Measurements from ENCODE around the gene NLRP1.

The NLRP1 gene

DNA sequence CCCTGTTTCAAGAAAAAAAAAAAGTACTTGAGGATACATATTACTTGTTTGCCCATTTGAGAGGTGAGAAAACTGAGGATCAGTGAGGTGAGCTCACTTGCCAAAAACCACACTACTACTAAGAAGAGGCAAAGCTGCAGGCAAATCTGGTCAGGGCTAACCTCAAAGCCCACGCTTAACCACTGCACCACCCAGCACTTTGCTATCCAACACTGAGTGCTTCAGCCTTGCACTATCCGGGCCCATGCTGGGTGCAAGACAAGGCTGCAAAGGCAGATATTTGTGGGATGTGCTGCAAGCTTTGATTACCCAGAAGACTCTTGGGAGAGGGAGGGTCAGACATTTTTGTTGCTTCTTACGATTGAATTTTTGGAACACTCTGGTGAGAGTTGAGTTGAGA is 23.6 kb upstream of the NLRP1 start:
- Histone ChIP-seq H3K4me3 (ENCODE audit: low read length) (no peak overlapping the region), H3K9me3 (ENCODE audit: low read length) (no peaks in the 10 kb centered on the region), H3K4me1 (ENCODE audit: insufficient read depth, low read length) (no peaks in the 10 kb centered on the region), H3K27me3 (ENCODE audit: insufficient read depth, low read length) (no peaks in the 10 kb centered on the region), H2AFZ (ENCODE audit: low read depth, low read length) (no peak overlapping the region), H3K36me3 (ENCODE audit: insufficient read depth, low read length) (no peaks in the 10 kb centered on the region)

DNA sequence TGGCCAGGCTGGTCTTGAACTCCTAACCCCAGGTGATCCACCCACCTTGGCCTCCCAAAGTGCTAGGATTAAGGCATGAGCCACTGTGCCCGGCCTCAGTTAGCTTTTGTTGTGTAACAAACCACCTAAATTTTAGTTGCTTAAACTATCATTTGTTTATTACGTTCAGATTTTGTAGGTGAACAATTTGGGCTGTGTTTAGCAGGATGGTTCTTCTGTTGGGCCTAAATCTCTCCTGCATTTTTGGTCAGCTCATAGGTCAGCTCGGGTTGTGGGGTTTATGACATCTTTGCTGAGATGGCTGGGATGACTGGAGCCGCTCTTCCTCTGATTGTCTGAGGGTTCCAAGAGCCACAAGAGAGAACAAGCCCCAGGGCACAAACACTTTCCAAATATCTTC is 21.1 kb upstream of the NLRP1 start:
- no peaks in the 10 kb centered on the region for H3K9me3 ChIP-seq (ENCODE audit: low read length)
- no peak overlapping the region for H2AFZ ChIP-seq (ENCODE audit: low read depth, low read length)
- H3K4me3 ChIP-seq (ENCODE audit: low read length): no peak overlapping the region
- H3K4me1 ChIP-seq (ENCODE audit: insufficient read depth, low read length): no peaks in the 10 kb centered on the region
- H3K36me3 ChIP-seq (ENCODE audit: insufficient read depth, low read length): no peaks in the 10 kb centered on the region
- no peaks in the 10 kb centered on the region for H3K27me3 ChIP-seq (ENCODE audit: insufficient read depth, low read length)

DNA sequence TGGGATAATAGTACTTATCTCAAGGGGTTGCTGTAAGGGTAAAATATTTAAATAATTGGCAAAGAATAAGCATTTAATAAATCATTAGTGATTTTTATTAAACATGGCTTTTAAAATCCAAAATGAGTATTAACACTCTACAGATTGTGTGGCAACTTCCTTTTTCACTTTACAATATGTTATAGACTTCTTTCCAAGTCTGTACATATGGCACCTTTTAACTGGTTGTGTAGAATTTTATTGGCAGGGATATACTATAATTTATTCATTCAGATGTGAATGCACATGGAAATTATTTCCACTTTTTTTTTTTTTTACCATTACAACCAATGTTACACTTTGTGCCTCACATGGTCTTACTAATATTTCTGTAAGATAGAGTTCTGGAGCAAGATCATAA is 15.7 kb upstream of the NLRP1 start:
- H3K36me3 ChIP-seq (ENCODE audit: insufficient read depth, low read length): no peaks in the 10 kb centered on the region
- H3K4me1 ChIP-seq (ENCODE audit: insufficient read depth, low read length): no peaks in the 10 kb centered on the region
- H3K27me3 ChIP-seq (ENCODE audit: insufficient read depth, low read length): peaks cover 6% of the 10 kb centered on the region
- no peak overlapping the region for H3K4me3 ChIP-seq (ENCODE audit: low read length)
- no peaks in the 10 kb centered on the region for H3K9me3 ChIP-seq (ENCODE audit: low read length)
- H2AFZ ChIP-seq (ENCODE audit: low read depth, low read length): no peak overlapping the region

DNA sequence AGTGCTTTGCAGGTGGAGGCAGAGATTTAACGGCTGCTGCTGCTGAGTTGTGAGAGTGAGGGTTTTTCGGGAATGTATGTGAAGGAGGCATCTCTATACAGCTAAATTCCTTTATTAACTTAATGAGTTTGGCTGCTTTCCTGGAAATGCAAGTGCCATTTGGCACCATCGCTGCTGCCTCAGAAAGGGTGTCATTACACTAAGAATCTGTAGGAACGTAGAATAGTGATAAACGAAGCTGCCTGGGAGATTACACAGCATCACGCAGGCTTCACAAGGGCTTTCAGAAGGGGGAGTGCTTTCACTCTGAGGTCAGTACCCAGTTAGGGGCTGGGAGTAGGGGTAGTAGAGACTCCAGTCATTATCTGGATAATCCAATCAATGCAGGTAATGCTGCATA is 14.1 kb upstream of the NLRP1 start:
- no peak overlapping the region for H2AFZ ChIP-seq (ENCODE audit: low read depth, low read length)
- no peaks in the 10 kb centered on the region for H3K36me3 ChIP-seq (ENCODE audit: insufficient read depth, low read length)
- H3K4me1 ChIP-seq (ENCODE audit: insufficient read depth, low read length): no peaks in the 10 kb centered on the region
- peaks cover 8% of the 10 kb centered on the region for H3K27me3 ChIP-seq (ENCODE audit: insufficient read depth, low read length)
- no peak overlapping the region for H3K4me3 ChIP-seq (ENCODE audit: low read length)
- no peaks in the 10 kb centered on the region for H3K9me3 ChIP-seq (ENCODE audit: low read length)

DNA sequence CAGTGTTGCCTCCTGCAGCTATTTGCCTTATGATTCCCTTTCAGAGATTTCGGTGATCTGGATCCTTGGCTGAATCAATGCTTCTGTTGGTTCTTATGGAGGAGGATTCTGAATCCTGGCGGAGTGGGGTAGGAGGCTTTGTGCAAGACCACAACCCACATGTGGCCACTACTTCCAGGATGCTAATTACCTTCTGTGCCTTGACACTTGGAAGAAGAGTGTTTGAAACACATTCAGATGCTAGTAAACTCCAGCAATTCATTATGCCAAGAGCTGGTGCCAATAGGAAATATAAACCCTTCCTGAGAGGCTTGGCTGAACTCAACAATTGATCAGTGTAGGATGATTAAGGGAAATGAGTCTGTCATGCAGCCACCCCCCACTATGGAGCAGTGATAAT is 12.1 kb upstream of the NLRP1 start:
- no peak overlapping the region for H3K4me3 ChIP-seq (ENCODE audit: low read length)
- H3K36me3 ChIP-seq (ENCODE audit: insufficient read depth, low read length): no peaks in the 10 kb centered on the region
- peaks cover 8% of the 10 kb centered on the region for H3K27me3 ChIP-seq (ENCODE audit: insufficient read depth, low read length)
- no peaks in the 10 kb centered on the region for H3K4me1 ChIP-seq (ENCODE audit: insufficient read depth, low read length)
- H2AFZ ChIP-seq (ENCODE audit: low read depth, low read length): no peak overlapping the region
- H3K9me3 ChIP-seq (ENCODE audit: low read length): no peaks in the 10 kb centered on the region

DNA sequence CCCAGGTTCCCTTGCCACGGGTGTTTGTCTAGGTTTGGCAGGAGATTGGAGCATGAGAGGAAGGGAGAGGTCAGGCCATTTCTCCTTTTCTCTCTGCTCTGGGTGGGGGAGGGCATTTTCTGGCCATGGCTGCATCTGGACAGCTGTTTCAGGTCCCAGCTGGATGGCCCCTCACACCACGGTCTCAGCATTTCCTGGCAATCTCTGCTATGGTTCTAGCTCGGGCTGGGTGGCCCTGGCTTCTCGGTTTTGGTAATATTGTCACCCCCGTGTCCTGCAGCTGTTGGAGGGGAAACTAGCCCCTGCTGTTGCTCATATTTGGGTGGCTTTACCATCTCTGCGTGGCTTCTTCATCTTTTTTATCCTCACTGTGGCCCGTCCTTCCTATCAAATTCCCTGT is 11.5 kb upstream of the NLRP1 start:
- Histone ChIP-seq H3K27me3 (ENCODE audit: insufficient read depth, low read length) (peaks cover 8% of the 10 kb centered on the region), H3K4me3 (ENCODE audit: low read length) (no peak overlapping the region), H2AFZ (ENCODE audit: low read depth, low read length) (no peak overlapping the region), H3K9me3 (ENCODE audit: low read length) (no peaks in the 10 kb centered on the region), H3K4me1 (ENCODE audit: insufficient read depth, low read length) (no peaks in the 10 kb centered on the region), H3K36me3 (ENCODE audit: insufficient read depth, low read length) (no peaks in the 10 kb centered on the region)

DNA sequence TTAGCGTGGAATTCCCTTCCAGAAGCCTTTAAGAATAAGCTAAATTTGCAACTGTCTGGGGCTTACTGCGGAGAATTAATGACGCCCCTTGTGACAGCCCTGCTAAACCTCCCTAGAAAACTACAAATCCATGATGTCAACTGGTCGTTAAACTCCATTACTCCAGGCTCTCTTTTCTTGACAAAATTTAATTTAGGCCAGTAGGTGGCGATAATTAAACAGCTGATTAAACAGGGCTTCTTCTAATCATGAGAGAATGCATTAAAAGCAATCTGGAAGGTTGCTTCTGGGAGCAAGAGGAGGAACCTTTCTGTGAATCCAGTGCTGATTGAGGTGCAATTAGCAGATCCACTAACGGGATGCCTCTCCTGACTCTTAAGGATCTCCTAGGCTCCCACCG is 8.1 kb upstream of the NLRP1 start:
- Histone ChIP-seq H3K4me1 (ENCODE audit: insufficient read depth, low read length) (no peaks in the 10 kb centered on the region), H3K4me3 (ENCODE audit: low read length) (no peak overlapping the region), H3K9me3 (ENCODE audit: low read length) (no peaks in the 10 kb centered on the region), H3K27me3 (ENCODE audit: insufficient read depth, low read length) (peaks cover 10% of the 10 kb centered on the region), H2AFZ (ENCODE audit: low read depth, low read length) (no peak overlapping the region), H3K36me3 (ENCODE audit: insufficient read depth, low read length) (no peaks in the 10 kb centered on the region)

DNA sequence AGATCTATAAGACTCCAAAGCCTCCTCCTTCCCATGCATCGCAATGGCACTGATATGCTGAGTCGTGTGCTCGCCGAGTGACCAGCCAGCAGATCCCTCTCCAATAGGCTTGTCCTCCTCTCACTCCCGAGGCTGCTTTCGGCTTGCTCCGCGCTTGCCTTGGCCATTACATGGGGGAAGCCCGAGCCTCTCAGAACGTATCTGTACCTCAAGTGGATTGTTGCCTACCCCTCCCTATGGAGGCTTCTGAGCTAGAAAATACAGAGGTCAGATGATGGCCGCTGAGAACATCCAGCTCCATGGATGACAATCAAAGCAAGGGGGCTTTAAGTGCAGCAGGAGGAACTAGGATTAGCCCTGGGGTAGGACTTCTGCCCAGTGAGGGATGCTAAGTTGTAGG is 7.7 kb upstream of the NLRP1 start:
- no peak overlapping the region for H2AFZ ChIP-seq (ENCODE audit: low read depth, low read length)
- H3K27me3 ChIP-seq (ENCODE audit: insufficient read depth, low read length): peaks cover 10% of the 10 kb centered on the region
- no peaks in the 10 kb centered on the region for H3K36me3 ChIP-seq (ENCODE audit: insufficient read depth, low read length)
- H3K9me3 ChIP-seq (ENCODE audit: low read length): no peaks in the 10 kb centered on the region
- no peak overlapping the region for H3K4me3 ChIP-seq (ENCODE audit: low read length)
- no peaks in the 10 kb centered on the region for H3K4me1 ChIP-seq (ENCODE audit: insufficient read depth, low read length)

DNA sequence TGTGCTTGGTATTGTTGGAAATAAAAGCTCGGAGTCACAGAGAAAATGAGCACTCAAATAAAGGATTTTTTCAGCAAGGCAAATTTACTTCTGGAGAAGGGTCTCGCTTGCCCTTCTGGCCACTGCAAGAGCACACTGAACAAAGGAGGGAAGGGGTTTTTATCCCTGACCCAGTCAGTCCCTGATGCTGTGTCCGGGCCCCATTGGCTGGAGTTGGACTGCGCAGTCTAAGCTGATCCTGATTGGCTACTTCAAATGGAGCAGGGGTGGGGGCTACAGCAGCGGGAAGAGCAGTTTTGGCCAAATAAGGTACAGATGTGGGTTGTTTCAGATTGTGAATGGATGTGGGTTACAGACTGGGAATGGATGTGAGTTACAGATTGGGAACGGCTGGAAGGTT is 4.3 kb upstream of the NLRP1 start:
- no peak overlapping the region for H2AFZ ChIP-seq (ENCODE audit: low read depth, low read length)
- H3K4me3 ChIP-seq (ENCODE audit: low read length): no peak overlapping the region
- peaks cover 2% of the 10 kb centered on the region for H3K27me3 ChIP-seq (ENCODE audit: insufficient read depth, low read length)
- no peaks in the 10 kb centered on the region for H3K4me1 ChIP-seq (ENCODE audit: insufficient read depth, low read length)
- H3K9me3 ChIP-seq (ENCODE audit: low read length): no peaks in the 10 kb centered on the region
- no peaks in the 10 kb centered on the region for H3K36me3 ChIP-seq (ENCODE audit: insufficient read depth, low read length)

DNA sequence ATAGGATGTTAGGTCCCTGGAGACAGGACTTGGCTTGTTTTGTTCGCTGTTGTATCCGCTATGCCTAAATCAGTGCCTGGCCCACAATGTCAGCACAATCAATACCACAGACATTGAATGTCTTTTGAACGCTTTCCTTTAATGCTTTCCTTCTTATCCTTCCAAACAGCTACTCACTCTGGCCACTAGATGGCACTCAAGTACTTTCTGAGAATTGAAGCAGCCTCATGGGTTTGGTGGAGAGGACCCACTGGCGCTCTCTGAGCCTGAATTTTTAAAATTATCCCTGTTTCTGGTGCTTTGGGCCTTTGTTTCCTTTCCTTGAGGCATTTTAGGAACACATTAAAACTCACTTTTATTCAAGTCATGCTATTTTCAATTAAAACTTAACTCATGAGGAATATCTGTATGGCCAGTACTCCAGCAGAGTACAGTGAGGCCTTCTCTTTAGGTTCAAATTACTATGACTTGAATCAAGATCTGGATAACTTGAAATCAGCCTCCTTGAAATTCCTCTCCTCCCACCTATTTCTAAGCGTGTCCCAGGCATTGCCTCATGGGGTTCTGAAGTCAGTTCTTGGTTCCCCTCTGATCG is 3.2 kb upstream of the NLRP1 start:
- H3K4me1 ChIP-seq (ENCODE audit: insufficient read depth, low read length): no peaks in the 10 kb centered on the region
- no peaks in the 10 kb centered on the region for H3K36me3 ChIP-seq (ENCODE audit: insufficient read depth, low read length)
- peaks cover 2% of the 10 kb centered on the region for H3K27me3 ChIP-seq (ENCODE audit: insufficient read depth, low read length)
- H3K4me3 ChIP-seq (ENCODE audit: low read length): no peak overlapping the region
- H2AFZ ChIP-seq (ENCODE audit: low read depth, low read length): no peak overlapping the region
- H3K9me3 ChIP-seq (ENCODE audit: low read length): no peaks in the 10 kb centered on the region

DNA sequence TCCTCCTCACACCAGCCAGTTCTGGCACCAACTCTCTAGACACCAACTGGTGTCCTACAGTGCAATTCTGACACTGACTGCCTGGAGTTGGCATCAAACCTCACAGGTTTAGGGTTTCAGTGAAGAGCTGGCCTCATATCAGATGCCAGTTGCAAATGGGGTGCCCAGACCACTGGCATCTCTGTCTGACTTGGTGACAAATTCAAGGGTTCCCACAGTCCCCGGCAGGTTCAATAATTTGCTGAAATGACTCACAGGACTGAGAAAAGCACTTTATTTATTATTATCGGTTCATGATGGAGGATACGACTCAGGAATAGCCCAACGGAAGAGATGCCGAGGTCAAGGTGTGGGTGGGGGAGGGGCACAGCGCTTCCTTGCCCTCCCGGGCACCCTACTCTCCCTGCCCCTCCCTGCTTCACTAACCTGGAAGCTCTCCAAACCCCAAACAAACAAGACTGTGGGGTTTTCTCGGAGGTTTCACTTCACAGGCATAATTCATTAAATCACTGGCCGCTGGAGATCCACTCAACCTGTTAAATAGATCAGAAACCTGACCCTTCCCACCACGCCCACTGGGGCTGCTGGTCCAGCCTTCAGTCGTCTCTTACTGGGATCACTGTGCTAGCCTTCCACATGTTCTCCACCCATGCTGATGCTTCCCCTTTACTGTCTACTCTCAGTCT is 1.7 kb upstream of the NLRP1 start:
- Histone ChIP-seq H3K4me1 (ENCODE audit: insufficient read depth, low read length) (no peaks in the 10 kb centered on the region), H3K9me3 (ENCODE audit: low read length) (no peaks in the 10 kb centered on the region), H3K27me3 (ENCODE audit: insufficient read depth, low read length) (peaks cover 2% of the 10 kb centered on the region), H3K36me3 (ENCODE audit: insufficient read depth, low read length) (no peaks in the 10 kb centered on the region), H3K4me3 (ENCODE audit: low read length) (no peak overlapping the region), H2AFZ (ENCODE audit: low read depth, low read length) (no peak overlapping the region)

DNA sequence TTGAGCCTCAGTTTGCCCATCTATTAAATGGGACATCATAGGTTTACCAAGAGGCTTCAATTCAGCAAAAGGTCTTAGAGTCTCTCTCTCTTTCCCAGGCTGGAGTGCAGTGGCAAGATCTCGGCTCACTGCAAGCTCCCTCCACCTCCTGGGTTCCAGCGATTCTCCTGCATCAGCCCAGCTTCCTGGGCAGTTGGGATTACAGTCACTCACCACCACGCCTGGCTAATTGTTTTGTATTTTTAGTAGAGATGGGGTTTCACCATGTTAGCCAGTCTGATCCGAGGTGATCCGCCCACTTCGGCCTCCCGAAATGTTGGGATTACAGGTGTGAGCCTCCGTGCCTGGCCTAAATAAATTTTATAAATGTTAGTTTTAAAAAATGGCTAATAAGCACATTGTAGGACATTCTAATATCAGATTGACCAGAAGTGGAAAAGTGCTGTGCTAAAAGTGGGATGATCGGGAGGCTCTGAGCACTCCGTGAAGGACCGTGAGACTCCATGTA is 1.0 kb upstream of the NLRP1 start:
- H3K4me3 ChIP-seq (ENCODE audit: low read length): no peak overlapping the region
- H3K27me3 ChIP-seq (ENCODE audit: insufficient read depth, low read length): peaks cover 2% of the 10 kb centered on the region
- H3K4me1 ChIP-seq (ENCODE audit: insufficient read depth, low read length): no peaks in the 10 kb centered on the region
- H2AFZ ChIP-seq (ENCODE audit: low read depth, low read length): no peak overlapping the region
- H3K9me3 ChIP-seq (ENCODE audit: low read length): no peaks in the 10 kb centered on the region
- no peaks in the 10 kb centered on the region for H3K36me3 ChIP-seq (ENCODE audit: insufficient read depth, low read length)

DNA sequence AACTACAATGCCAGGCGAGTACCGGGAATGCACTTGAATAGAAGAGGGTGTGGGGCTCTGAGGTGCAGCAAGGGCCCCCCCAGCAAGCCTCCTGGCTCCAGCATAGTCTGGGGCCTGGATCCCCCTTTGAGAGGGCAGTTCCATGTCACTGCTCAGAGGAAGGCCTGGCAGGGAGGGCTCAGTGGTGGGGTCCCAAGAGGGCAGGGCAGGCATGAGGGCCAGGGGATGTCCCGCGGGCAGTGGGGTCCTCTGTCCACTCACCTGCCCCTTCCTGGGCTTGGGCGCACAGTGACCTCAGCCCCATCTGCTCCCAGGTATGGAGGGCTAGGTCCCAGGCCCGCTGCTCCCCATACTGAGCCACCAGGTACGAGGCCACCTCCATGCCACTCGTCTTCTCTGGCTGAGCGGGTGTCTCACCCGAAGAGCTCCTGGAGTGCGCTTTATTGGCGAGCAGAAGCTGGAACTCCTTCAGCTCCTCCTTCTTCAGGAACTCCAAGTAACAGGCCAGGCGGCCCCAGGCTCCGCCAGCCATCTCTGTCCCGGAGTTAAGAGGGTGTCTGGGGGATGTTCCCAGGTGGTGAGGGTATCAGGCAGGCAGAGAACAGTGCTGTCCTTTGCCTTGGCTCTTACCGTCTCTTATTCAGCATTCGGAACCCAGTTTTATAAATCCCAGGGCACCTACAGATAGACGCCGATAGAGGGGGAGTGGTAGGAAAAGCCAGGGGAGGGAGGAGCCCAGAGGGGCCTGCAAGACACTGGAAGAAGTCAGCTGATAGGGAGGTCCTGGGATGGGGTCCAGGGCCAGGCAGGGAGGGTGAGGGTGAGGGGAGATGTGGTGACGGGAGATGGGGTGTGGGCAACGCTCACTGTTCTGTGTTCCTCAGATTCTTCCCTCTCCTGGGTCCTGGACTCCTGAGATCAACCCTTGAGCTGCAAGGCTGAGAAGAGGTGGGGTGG is 605 bp downstream of the NLRP1 start:
- no peak overlapping the region for H3K4me3 ChIP-seq (ENCODE audit: low read length)
- no peaks in the 10 kb centered on the region for H3K4me1 ChIP-seq (ENCODE audit: insufficient read depth, low read length)
- peaks cover under 1% of the 10 kb centered on the region for H3K27me3 ChIP-seq (ENCODE audit: insufficient read depth, low read length)
- H3K36me3 ChIP-seq (ENCODE audit: insufficient read depth, low read length): no peaks in the 10 kb centered on the region
- H3K9me3 ChIP-seq (ENCODE audit: low read length): no peaks in the 10 kb centered on the region
- no peak overlapping the region for H2AFZ ChIP-seq (ENCODE audit: low read depth, low read length)

All from neuron (in vitro differentiated cells).